SU-DHL-6 (cell line): Measurements from ENCODE around the gene HMGN4.

Experiments
- H2AFZ ChIP-seq: fragments of 200-600 bp; sonication (generic); 2 replicates; pipeline ENCODE4 v1.6.1; 2014; ENCODE audit warnings: low read depth, mild to moderate bottlenecking, moderate library complexity, mixed read lengths, antibody characterized with exemption, low read length; ENCODE audit not compliant: severe bottlenecking
- H3F3A ChIP-seq: fragments of 200-600 bp; shearing (Covaris generic); 2 replicates; pipeline ENCODE4 v1.6.0; 2016; ENCODE audit warnings: antibody characterized with exemption, mild to moderate bottlenecking; ENCODE audit not compliant: insufficient read depth
- H3K27ac ChIP-seq: fragments of 200-600 bp; sonication (generic); 2 replicates; pipeline ENCODE4 v1.5.1; 2016; ENCODE audit warnings: low read depth, mild to moderate bottlenecking, low read length, moderate library complexity, mixed read lengths
- H3K27me3 ChIP-seq: fragments of 200-600 bp; sonication (generic), shearing (Covaris generic); 2 replicates; pipeline ENCODE4 v1.6.0; 2014; ENCODE audit warnings: mild to moderate bottlenecking, low read length
- H3K36me3 ChIP-seq: fragments of 200-600 bp; sonication (generic); 2 replicates; pipeline ENCODE4 v1.6.1; 2014; ENCODE audit warnings: mild to moderate bottlenecking, low read length, mixed read lengths
- H3K4me2 ChIP-seq: fragments of 300-600, 200-600 bp; shearing (Covaris generic), sonication (generic); 2 replicates; pipeline ENCODE4 v1.6.0; 2014; ENCODE audit warnings: low read length, low read depth, mild to moderate bottlenecking; ENCODE audit not compliant: poor library complexity, severe bottlenecking
- H3K4me3 ChIP-seq: fragments of 200-600 bp; sonication (generic); 2 replicates; pipeline ENCODE4 v1.5.1; 2014; ENCODE audit warnings: antibody characterized with exemption, low read length, mild to moderate bottlenecking, mixed read lengths; ENCODE audit not compliant: insufficient read depth, poor library complexity, severe bottlenecking
- H3K79me2 ChIP-seq: fragments of 200-600 bp; sonication (generic); 2 replicates; pipeline ENCODE4 v1.6.1; 2014; ENCODE audit warnings: mild to moderate bottlenecking, low read length, moderate library complexity; ENCODE audit not compliant: insufficient read depth
- H3K9ac ChIP-seq: fragments of 200-600 bp; sonication (generic); 2 replicates; pipeline ENCODE4 v1.7.0; 2014; ENCODE audit warnings: mild to moderate bottlenecking, low read length
- H3K9me2 ChIP-seq: fragments of 200-600 bp; sonication (generic); replicated peaks from 2 replicates; pipeline ENCODE4 v1.6.1; 2014; ENCODE audit warnings: low read length; ENCODE audit not compliant: insufficient read depth
- H3K9me3 ChIP-seq: fragments of 200-600 bp; sonication (generic); 2 replicates; pipeline ENCODE4 v1.6.1; 2014; ENCODE audit warnings: low read length, mixed read lengths; ENCODE audit not compliant: insufficient read depth
- H4K20me1 ChIP-seq: fragments of 200-600 bp; sonication (generic); 2 replicates; pipeline ENCODE4 v1.6.1; 2014; ENCODE audit warnings: low read depth, mild to moderate bottlenecking, antibody characterized with exemption, low read length, moderate library complexity, mixed read lengths
- CTCF ChIP-seq: fragments of 200-600 bp; sonication (generic); IDR thresholded peaks from one replicate; pipeline ENCODE4 v1.5.1; 2017; ENCODE audit warnings: antibody characterized with exemption, mild to moderate bottlenecking, low read length, moderate library complexity; ENCODE audit not compliant: insufficient read depth, poor library complexity, severe bottlenecking
- EZH2phosphoT487 ChIP-seq: fragments of 200-600 bp; sonication (generic), shearing (Covaris generic); conservative IDR thresholded peaks from 2 replicates; pipeline ENCODE4 v1.6.1; 2018; ENCODE audit warnings: mild to moderate bottlenecking, antibody characterized with exemption, low read length, moderate library complexity, mixed read lengths

Gene HMGN4

GRCh38 chr6:26581164-26581915, 43.2 kb downstream of the HMGN4 start:
- Histone ChIP-seq H3K9ac (no peak overlapping the region), H3K27ac (no peak overlapping the region), H3F3A (no peaks in the 10 kb centered on the region), H3K79me2 (no peaks in the 10 kb centered on the region), H3K27me3 (no peaks in the 10 kb centered on the region), H4K20me1 (no peaks in the 10 kb centered on the region), H3K9me3 (no peaks in the 10 kb centered on the region), H3K4me3 (no peak overlapping the region), H3K4me2 (no peak overlapping the region), H2AFZ (no peak overlapping the region), H3K9me2 (no peaks in the 10 kb centered on the region), H3K36me3 (no peaks in the 10 kb centered on the region)
- TF ChIP-seq CTCF (no peak), EZH2phosphoT487 (no peak)

GRCh38 chr6:26588965-26589364, 50.8 kb downstream of the HMGN4 start:
- no peaks in the 10 kb centered on the region for H3K9me3 ChIP-seq
- no peaks in the 10 kb centered on the region for H3K9me2 ChIP-seq

GRCh38 chr6:26592649-26593048, 54.5 kb downstream of the HMGN4 start:
- H4K20me1 ChIP-seq = no peaks in the 10 kb centered on the region
- no peaks in the 10 kb centered on the region for H3K36me3 ChIP-seq
- TF ChIP-seq EZH2phosphoT487 (no peak), CTCF (no peak)
- no peaks in the 10 kb centered on the region for H3K9me2 ChIP-seq
- H3K4me2 ChIP-seq = no peak overlapping the region
- H3K27me3 ChIP-seq = no peaks in the 10 kb centered on the region
- H3K9ac ChIP-seq = no peak overlapping the region
- no peak overlapping the region for H2AFZ ChIP-seq
- no peak overlapping the region for H3K27ac ChIP-seq
- peaks cover 12% of the 10 kb centered on the region; the same call in 1 of the 2 replicates for H3F3A ChIP-seq
- H3K79me2 ChIP-seq = peaks cover 9% of the 10 kb centered on the region
- H3K4me3 ChIP-seq = no peak overlapping the region
- H3K9me3 ChIP-seq = no peaks in the 10 kb centered on the region

More at GRCh38 chr6:26588965-26589364, 50.8 kb downstream of the HMGN4 start:
- H3K27me3 ChIP-seq = no peaks in the 10 kb centered on the region
- H3K27ac ChIP-seq = no peak overlapping the region
- no peaks in the 10 kb centered on the region for H3F3A ChIP-seq
- no peak overlapping the region for H3K9ac ChIP-seq
- no peaks in the 10 kb centered on the region for H3K79me2 ChIP-seq
- TF ChIP-seq CTCF = no peak
- TF ChIP-seq EZH2phosphoT487 = no peak
- no peak overlapping the region for H3K4me2 ChIP-seq
- no peak overlapping the region for H3K4me3 ChIP-seq
- no peaks in the 10 kb centered on the region for H4K20me1 ChIP-seq
- no peaks in the 10 kb centered on the region for H3K36me3 ChIP-seq
- H2AFZ ChIP-seq = no peak overlapping the region
